Astrocyte (in vitro differentiated cells and primary cell): ENCODE data around the gene GGCT. TPM values are rescaled to one million over a fixed set of nuclear protein-coding genes. Genes with fewer than 3 reads are reported as not detected.

Source experiments
- DNase-seq: peaks from one replicate; pipeline ENCODE4 v3.0.0-alpha.2; 2010; ENCODE audit warnings: low read depth
- FAIRE-seq: peaks from 2 replicates; lab custom pipeline; 2011; peaks lifted over from hg19 to GRCh38; lab: Jason Lieb, UNC
- H2AFZ ChIP-seq: 2 replicates; pipeline ENCODE4 v1.6.0; 2012; ENCODE audit warnings: low read depth, low read length, inconsistent platforms
- H3K27ac ChIP-seq: 2 replicates; pipeline ENCODE4 v1.5.1; 2011; ENCODE audit warnings: low read depth, low read length, inconsistent platforms
- H3K27me3 ChIP-seq: 2 replicates; pipeline ENCODE4 v1.6.0; 2011; ENCODE audit warnings: low read length, inconsistent platforms; ENCODE audit not compliant: insufficient read depth
- H3K36me3 ChIP-seq: 2 replicates; pipeline ENCODE4 v1.5.1; 2011; ENCODE audit warnings: low read length, inconsistent platforms; ENCODE audit not compliant: insufficient read depth
- H3K4me1 ChIP-seq: 2 replicates; pipeline ENCODE4 v1.5.1; 2011; ENCODE audit warnings: low read length, inconsistent platforms; ENCODE audit not compliant: insufficient read depth
- H3K4me2 ChIP-seq: 2 replicates; pipeline ENCODE4 v1.6.0; 2012; ENCODE audit warnings: low read length, inconsistent platforms
- H3K4me3 ChIP-seq: 2 replicates; pipeline ENCODE4 v1.5.1; 2011; ENCODE audit warnings: low read depth, mild to moderate bottlenecking, low read length, inconsistent platforms; ENCODE audit not compliant: insufficient read depth
- H3K79me2 ChIP-seq: 2 replicates; pipeline ENCODE4 v1.6.0; 2012; ENCODE audit warnings: mild to moderate bottlenecking, low read length, inconsistent platforms; ENCODE audit not compliant: insufficient read depth
- H3K9ac ChIP-seq: 2 replicates; pipeline ENCODE4 v1.6.0; 2012; ENCODE audit warnings: mild to moderate bottlenecking, low read length, inconsistent platforms
- H3K9me3 ChIP-seq: 2 replicates; pipeline ENCODE4 v1.5.1; 2012; ENCODE audit warnings: low read depth, mild to moderate bottlenecking, low read length, inconsistent platforms; ENCODE audit not compliant: insufficient read depth
- H4K20me1 ChIP-seq: 2 replicates; pipeline ENCODE4 v1.6.0; 2012; ENCODE audit warnings: low read length, inconsistent platforms; ENCODE audit not compliant: insufficient read depth
- H3K27ac Mint-ChIP-seq: one replicate; pipeline ENCODE4 v1.8.0; 2021; ENCODE audit warnings: mild to moderate bottlenecking, mixed read lengths; ENCODE audit not compliant: unreplicated experiment
- H3K27me3 Mint-ChIP-seq: one replicate; pipeline ENCODE4 v1.8.0; 2021; ENCODE audit warnings: low read depth, mixed read lengths; ENCODE audit not compliant: unreplicated experiment
- H3K36me3 Mint-ChIP-seq: one replicate; pipeline ENCODE4 v1.8.0; 2021; ENCODE audit warnings: low read depth, mixed read lengths; ENCODE audit not compliant: unreplicated experiment
- H3K4me1 Mint-ChIP-seq: one replicate; pipeline ENCODE4 v1.8.0; 2021; ENCODE audit warnings: low read depth, mixed read lengths; ENCODE audit not compliant: unreplicated experiment
- H3K4me3 Mint-ChIP-seq: one replicate; pipeline ENCODE4 v1.8.0; 2021; ENCODE audit warnings: mild to moderate bottlenecking, moderate library complexity, mixed read lengths; ENCODE audit not compliant: unreplicated experiment
- H3K9me3 Mint-ChIP-seq: one replicate; pipeline ENCODE4 v1.8.0; 2021; ENCODE audit warnings: mild to moderate bottlenecking, mixed read lengths; ENCODE audit not compliant: unreplicated experiment
- EZH2 ChIP-seq: IDR thresholded peaks from 2 replicates; pipeline ENCODE4 v1.6.1; 2012; ENCODE audit warnings: mild to moderate bottlenecking, low read length, inconsistent platforms; ENCODE audit not compliant: insufficient read depth
- total RNA-seq: library from RNA; stranded (reverse); gene quantifications from 2 replicates; pipeline ENCODE4 v1.2.1, GENCODE V29; 2021
- TF ChIP-seq, protein P1 (sequence below): IDR thresholded peaks from 2 replicates; pipeline ENCODE4 v1.5.1; 2011; ENCODE audit warnings: low read depth, mild to moderate bottlenecking, inconsistent platforms, low read length, moderate library complexity; ENCODE audit not compliant: insufficient read depth

GGCT gene
- total RNA-seq, 1 donor from 2014 or later = 29.6 TPM

DNA sequence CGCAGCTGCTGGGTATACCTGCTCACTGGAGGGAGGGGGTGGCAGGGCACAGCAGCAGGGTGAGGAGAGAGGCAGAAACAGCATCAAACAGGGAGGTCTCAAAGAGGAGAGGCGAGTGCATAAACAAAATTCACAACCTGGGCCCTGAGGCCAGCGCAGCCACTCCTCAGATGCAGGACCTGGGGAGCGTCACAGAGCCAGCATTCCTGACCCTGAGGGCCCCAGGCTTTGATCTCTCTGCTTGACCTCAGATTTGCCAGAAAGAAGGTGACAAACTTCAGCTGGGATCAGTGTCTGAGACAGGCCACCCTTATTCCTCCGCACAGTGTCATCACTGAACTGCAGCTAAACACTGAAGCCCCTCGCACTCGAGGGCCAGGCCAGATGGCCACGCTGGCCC, 51.6 kb downstream of the GGCT start:
- Mint-ChIP-seq H3K27me3 (no peaks in the 10 kb centered on the region), H3K9me3 (no peaks in the 10 kb centered on the region), H3K36me3 (peaks cover 29% of the 10 kb centered on the region), H3K4me3 (no peak overlapping the region), H3K27ac (no peak overlapping the region), H3K4me1 (peaks cover 3% of the 10 kb centered on the region)
- H3K9ac ChIP-seq = no peak overlapping the region
- H3K4me1 ChIP-seq = no peaks in the 10 kb centered on the region
- no peak for FAIRE-seq
- no peak overlapping the region for H2AFZ ChIP-seq
- H3K27me3 ChIP-seq = no peaks in the 10 kb centered on the region
- H3K79me2 ChIP-seq = no peaks in the 10 kb centered on the region
- H3K4me2 ChIP-seq = no peak overlapping the region
- no peak overlapping the region for H3K27ac ChIP-seq
- H3K4me3 ChIP-seq = no peak overlapping the region
- peaks cover 5% of the 10 kb centered on the region for H3K36me3 ChIP-seq
- DNase-seq = no peak
- TF ChIP-seq EZH2 = no peak
- TF ChIP-seq, protein P1, sequence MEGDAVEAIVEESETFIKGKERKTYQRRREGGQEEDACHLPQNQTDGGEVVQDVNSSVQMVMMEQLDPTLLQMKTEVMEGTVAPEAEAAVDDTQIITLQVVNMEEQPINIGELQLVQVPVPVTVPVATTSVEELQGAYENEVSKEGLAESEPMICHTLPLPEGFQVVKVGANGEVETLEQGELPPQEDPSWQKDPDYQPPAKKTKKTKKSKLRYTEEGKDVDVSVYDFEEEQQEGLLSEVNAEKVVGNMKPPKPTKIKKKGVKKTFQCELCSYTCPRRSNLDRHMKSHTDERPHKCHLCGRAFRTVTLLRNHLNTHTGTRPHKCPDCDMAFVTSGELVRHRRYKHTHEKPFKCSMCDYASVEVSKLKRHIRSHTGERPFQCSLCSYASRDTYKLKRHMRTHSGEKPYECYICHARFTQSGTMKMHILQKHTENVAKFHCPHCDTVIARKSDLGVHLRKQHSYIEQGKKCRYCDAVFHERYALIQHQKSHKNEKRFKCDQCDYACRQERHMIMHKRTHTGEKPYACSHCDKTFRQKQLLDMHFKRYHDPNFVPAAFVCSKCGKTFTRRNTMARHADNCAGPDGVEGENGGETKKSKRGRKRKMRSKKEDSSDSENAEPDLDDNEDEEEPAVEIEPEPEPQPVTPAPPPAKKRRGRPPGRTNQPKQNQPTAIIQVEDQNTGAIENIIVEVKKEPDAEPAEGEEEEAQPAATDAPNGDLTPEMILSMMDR = no peak
- no peaks in the 10 kb centered on the region for H3K9me3 ChIP-seq
- H4K20me1 ChIP-seq = no peaks in the 10 kb centered on the region

DNA sequence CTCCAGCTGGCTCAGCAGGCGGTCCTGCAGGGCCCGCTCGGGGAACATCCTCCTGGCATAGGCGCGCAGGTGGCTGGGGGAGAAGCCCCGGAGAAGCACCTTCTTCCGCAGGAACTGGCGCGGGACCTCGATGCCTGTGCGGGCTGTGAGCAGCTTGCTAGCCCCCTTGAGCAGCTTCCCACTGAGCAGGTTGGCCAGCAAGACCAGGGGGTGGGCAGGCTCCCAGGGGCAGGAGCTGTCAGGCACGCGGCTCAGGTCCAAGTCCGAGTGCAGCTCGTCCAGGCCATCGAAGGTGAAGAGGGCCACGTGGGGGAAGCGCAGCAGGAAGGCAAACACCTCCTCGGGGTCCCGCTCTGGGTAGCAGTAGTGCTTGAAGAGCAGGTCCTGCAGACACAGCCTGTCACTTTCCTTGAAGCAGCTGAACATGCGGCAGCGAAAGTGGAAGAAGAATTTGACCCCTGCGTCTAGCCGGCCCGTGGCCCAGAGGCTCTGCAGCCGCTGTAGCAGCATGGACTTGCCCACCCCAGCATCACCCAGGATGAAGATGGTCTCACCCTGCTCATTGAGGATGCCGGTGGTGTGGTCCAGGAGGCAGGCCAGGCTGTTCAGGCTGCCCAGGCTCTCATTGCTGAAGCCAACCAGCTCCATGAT, 52.2 kb downstream of the GGCT start:
- H4K20me1 ChIP-seq = no peaks in the 10 kb centered on the region
- H3K9ac ChIP-seq = no peak overlapping the region
- H3K36me3 Mint-ChIP-seq = peaks cover 29% of the 10 kb centered on the region
- DNase-seq (no peak), FAIRE-seq (no peak)
- no peak overlapping the region for H3K4me3 ChIP-seq
- H3K4me1 ChIP-seq = no peaks in the 10 kb centered on the region
- H3K27ac Mint-ChIP-seq = no peak overlapping the region
- no peak overlapping the region for H3K4me2 ChIP-seq
- H3K36me3 ChIP-seq = peaks cover 6% of the 10 kb centered on the region
- H3K4me3 Mint-ChIP-seq = no peak overlapping the region
- TF ChIP-seq EZH2 = no peak
- TF ChIP-seq, protein P1 = no peak
- H3K27me3 Mint-ChIP-seq = no peaks in the 10 kb centered on the region
- H3K79me2 ChIP-seq = no peaks in the 10 kb centered on the region
- no peaks in the 10 kb centered on the region for H3K4me1 Mint-ChIP-seq
- H3K27me3 ChIP-seq = no peaks in the 10 kb centered on the region
- H3K27ac ChIP-seq = no peak overlapping the region
- H3K9me3 ChIP-seq = no peaks in the 10 kb centered on the region
- no peaks in the 10 kb centered on the region for H3K9me3 Mint-ChIP-seq
- no peak overlapping the region for H2AFZ ChIP-seq

DNA sequence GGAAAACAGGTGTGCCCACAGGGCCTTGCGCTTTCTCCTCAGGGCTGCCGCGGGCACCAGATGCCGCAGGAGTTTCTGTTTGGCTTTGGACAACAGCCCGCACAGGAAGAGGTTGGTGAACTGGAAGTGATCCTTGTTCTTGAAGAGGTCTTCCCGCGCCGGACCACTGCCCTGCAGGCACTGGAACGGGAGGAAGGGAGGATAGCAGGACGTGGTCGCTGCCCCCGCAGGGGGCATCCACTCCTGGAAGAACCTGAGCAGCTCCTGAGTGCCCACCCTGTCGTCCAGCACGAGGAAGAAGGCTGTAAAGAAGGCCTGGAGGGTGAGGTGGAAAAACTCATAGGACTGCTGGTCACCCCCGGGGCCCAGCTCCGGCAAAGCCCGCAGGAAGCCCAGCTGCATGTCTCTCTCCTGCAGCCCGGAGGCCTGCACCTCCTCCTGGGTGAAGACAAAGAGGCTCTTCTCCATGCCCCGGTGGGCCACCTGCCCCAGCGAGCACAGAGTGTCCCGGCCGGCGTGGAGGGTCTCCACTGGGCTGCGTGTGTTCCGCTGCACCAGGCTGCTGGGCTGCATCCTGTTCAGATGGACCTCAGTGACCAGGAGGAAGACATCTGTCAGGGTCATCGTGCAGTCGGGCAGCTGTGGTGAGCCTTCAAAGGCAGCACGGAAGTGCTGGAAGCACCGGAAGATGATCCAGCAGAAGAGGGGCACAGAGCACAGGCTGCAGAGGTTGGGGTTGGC, 52.9 kb downstream of the GGCT start:
- Histone ChIP-seq H3K79me2 (no peaks in the 10 kb centered on the region), H3K9ac (no peak overlapping the region), H2AFZ (no peak overlapping the region), H3K4me2 (no peak overlapping the region), H3K27ac (no peak overlapping the region), H4K20me1 (no peaks in the 10 kb centered on the region), H3K4me3 (no peak overlapping the region), H3K36me3 (peaks cover 10% of the 10 kb centered on the region), H3K27me3 (no peaks in the 10 kb centered on the region), H3K9me3 (no peaks in the 10 kb centered on the region), H3K4me1 (no peaks in the 10 kb centered on the region)
- no peak for TF ChIP-seq EZH2
- TF ChIP-seq, protein P1 = no peak
- FAIRE-seq (no peak), DNase-seq (no peak)
- no peaks in the 10 kb centered on the region for H3K27me3 Mint-ChIP-seq
- H3K4me3 Mint-ChIP-seq = no peak overlapping the region
- no peak overlapping the region for H3K27ac Mint-ChIP-seq
- no peaks in the 10 kb centered on the region for H3K9me3 Mint-ChIP-seq
- peaks cover 31% of the 10 kb centered on the region for H3K36me3 Mint-ChIP-seq
- H3K4me1 Mint-ChIP-seq = no peaks in the 10 kb centered on the region
